Measurements from ENCODE around the gene COPZ1. TPM values are rescaled to one million over a fixed set of nuclear protein-coding genes. Genes with fewer than 3 reads are reported as not detected.

The COPZ1 gene
- total and polyA plus RNA-seq, 10 donors, result 55.4 to 99.1 (median 80.5) TPM

DNA sequence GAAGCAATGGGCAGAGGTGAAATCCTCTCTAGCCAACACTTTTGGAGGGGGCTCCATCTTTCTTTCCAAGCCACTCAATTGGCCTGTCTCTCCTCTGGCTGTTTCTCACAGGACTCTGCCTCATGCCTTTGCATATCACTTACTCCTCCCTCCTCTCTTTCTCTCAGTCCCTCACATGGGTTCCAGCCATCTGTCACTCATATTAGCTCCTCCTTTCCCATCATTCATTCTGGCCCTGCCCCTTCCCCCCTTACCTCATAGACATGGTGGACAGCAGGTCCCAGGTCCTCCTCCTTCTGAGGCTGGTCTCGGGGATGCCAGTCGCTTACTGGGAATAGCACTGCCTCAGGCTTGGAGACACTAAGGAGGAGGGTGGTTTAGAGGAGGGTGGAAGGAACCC, 76.2 kb downstream of the COPZ1 start:
- TF ChIP-seq POLR2AphosphoS5 (IDR thresholded peaks at IDR 0.05) (no peak), POLR2A (IDR thresholded peaks at IDR 0.05) (no peak)
- TF ChIP-seq, protein P1, sequence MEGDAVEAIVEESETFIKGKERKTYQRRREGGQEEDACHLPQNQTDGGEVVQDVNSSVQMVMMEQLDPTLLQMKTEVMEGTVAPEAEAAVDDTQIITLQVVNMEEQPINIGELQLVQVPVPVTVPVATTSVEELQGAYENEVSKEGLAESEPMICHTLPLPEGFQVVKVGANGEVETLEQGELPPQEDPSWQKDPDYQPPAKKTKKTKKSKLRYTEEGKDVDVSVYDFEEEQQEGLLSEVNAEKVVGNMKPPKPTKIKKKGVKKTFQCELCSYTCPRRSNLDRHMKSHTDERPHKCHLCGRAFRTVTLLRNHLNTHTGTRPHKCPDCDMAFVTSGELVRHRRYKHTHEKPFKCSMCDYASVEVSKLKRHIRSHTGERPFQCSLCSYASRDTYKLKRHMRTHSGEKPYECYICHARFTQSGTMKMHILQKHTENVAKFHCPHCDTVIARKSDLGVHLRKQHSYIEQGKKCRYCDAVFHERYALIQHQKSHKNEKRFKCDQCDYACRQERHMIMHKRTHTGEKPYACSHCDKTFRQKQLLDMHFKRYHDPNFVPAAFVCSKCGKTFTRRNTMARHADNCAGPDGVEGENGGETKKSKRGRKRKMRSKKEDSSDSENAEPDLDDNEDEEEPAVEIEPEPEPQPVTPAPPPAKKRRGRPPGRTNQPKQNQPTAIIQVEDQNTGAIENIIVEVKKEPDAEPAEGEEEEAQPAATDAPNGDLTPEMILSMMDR (IDR thresholded peaks at IDR 0.05 in 8 of 11, conservative IDR thresholded peaks at IDR 0.05 in 3 of 11), result no peak
- WGBS, 5 donors, result 93 to 100% (median 95%) methylated on average over 2 of the region's 2 CpGs
- H3K27me3 ChIP-seq (replicated peaks in 1 of 7), result peaks cover 0 to 18% (median 0%) of the 10 kb centered on the region in 7 donors
- intact Hi-C loops (cut with DNase I; ENCODE audit: low total_unique reads), result no loop called here
- no peak overlapping the region for H3K27ac ChIP-seq
- H3K9me3 ChIP-seq, result no peaks in the 10 kb centered on the region
- no peak for DNase-seq
- H3K4me1 ChIP-seq, result peaks cover 0 to 21% (median 4%) of the 10 kb centered on the region in 6 donors
- no peak overlapping the region for H3K4me3 ChIP-seq
- peaks cover 0 to 100% (median 57%) of the 10 kb centered on the region in 6 donors for H3K36me3 ChIP-seq

Small RNA genes within 50 kb of the gene (microRNA-seq; reads per million reads assigned to microRNA genes)
- 217 to 440 (median 335) reads per million in 3 donors for gene MIR148B

Small RNA genes within 50 kb of the gene (small RNA-seq; reads per million reads assigned to genes)
- 37.5 to 48.5 (median 41.4) reads per million in 4 donors for gene MIR148B
- 0 reads per million in 4 donors for gene RN7SL744P
- 0 reads per million in 4 donors for gene RNU6-950P

Other genes with a start within 250 kb of the COPZ1 start
- 10 to 100 TPM; 20.9 to 36.3 (median 23.1) TPM for gene SMUG1, start 136.1 kb upstream of the COPZ1 start, total RNA-seq
- gene SMUG1, start 136.1 kb upstream of the COPZ1 start, polyA plus RNA-seq, result 10 to 100 TPM; 24.0 to 42.2 (median 37.4) TPM
- 10 to 100 TPM; 37.2 to 60.3 (median 48.2) TPM for gene CBX5, start 45.0 kb upstream of the COPZ1 start, total RNA-seq
- gene CBX5, start 45.0 kb upstream of the COPZ1 start, polyA plus RNA-seq, result 1 to 10 TPM; 6.5 to 8.8 (median 6.5) TPM
- gene HNRNPA1, start 44.4 kb upstream of the COPZ1 start, total RNA-seq, result 100 to 1,000 TPM; 511 to 957 (median 742) TPM
- gene HNRNPA1, start 44.4 kb upstream of the COPZ1 start, polyA plus RNA-seq, result 1,000 to 10,000 TPM; 1,074 to 1,168 (median 1,166) TPM
- gene NFE2, start 24.1 kb upstream of the COPZ1 start, total RNA-seq, result 10 to 100 TPM; 14.1 to 93.7 (median 45.0) TPM
- 10 to 100 TPM in 2 of 3 donors, 1 to 10 TPM in 1; 2.4 to 17.5 (median 14.7) TPM for gene NFE2, start 24.1 kb upstream of the COPZ1 start, polyA plus RNA-seq
- 10 to 100 TPM in 1 of 7 donors, 1 to 10 TPM in 5, under 1 TPM in 1; 0.97 to 12.5 (median 2.9) TPM for gene GPR84, start 39.4 kb downstream of the COPZ1 start, total RNA-seq
- under 1 TPM; 0.35 to 0.47 (median 0.39) TPM for gene GPR84, start 39.4 kb downstream of the COPZ1 start, polyA plus RNA-seq
- 10 to 100 TPM; 19.9 to 40.3 (median 27.2) TPM for gene ZNF385A, start 59.6 kb downstream of the COPZ1 start, total RNA-seq
- gene ZNF385A, start 59.6 kb downstream of the COPZ1 start, polyA plus RNA-seq, result 10 to 100 TPM in 2 of 3 donors, 1 to 10 TPM in 1; 7.4 to 12.5 (median 12.4) TPM
- 10 to 100 TPM; 20.8 to 44.9 (median 36.3) TPM for gene ITGA5, start 94.1 kb downstream of the COPZ1 start, total RNA-seq
- 1 to 10 TPM; 7.0 to 9.5 (median 9.1) TPM for gene ITGA5, start 94.1 kb downstream of the COPZ1 start, polyA plus RNA-seq
- gene GTSF1, start 148.5 kb downstream of the COPZ1 start, total RNA-seq, result 10 to 100 TPM in 1 of 7 donors, 1 to 10 TPM in 6; 1.3 to 16.2 (median 3.6) TPM
- gene GTSF1, start 148.5 kb downstream of the COPZ1 start, polyA plus RNA-seq, result 1 to 10 TPM; 5.3 to 8.8 (median 6.6) TPM
- gene NCKAP1L, start 172.6 kb downstream of the COPZ1 start, total RNA-seq, result 100 to 1,000 TPM; 139 to 201 (median 171) TPM
- 10 to 100 TPM; 40.5 to 47.8 (median 40.7) TPM for gene NCKAP1L, start 172.6 kb downstream of the COPZ1 start, polyA plus RNA-seq
- gene PDE1B, start 224.5 kb downstream of the COPZ1 start, total RNA-seq, result 10 to 100 TPM; 15.4 to 37.1 (median 17.3) TPM
- gene PDE1B, start 224.5 kb downstream of the COPZ1 start, polyA plus RNA-seq, result 10 to 100 TPM in 1 of 3 donors, 1 to 10 TPM in 2; 6.0 to 11.0 (median 9.5) TPM